HepG2 (cell line): ENCODE results near the gene SMIM8. TPM values are rescaled to one million over a fixed set of nuclear protein-coding genes. Genes with fewer than 3 reads are reported as not detected.

Experiments used
- CCDC6 ChIP-seq: sonication (generic); formaldehyde crosslinking; IDR thresholded peaks from 2 replicates; pipeline ENCODE4 v1.8.1; 2022; ENCODE audit warnings: mild to moderate bottlenecking, missing genetic modification reagents, moderate library complexity
- HOXA7 ChIP-seq: sonication (generic); formaldehyde crosslinking; IDR thresholded peaks from 2 replicates; pipeline ENCODE4 v1.8.1; 2022; ENCODE audit warnings: mild to moderate bottlenecking, missing genetic modification reagents, moderate library complexity
- ISL2 ChIP-seq: sonication (generic); formaldehyde crosslinking; IDR thresholded peaks from 2 replicates; pipeline ENCODE4 v1.5.0; 2020; ENCODE audit warnings: missing genetic modification reagents
- JUNB ChIP-seq: sonication (generic); formaldehyde crosslinking; IDR thresholded peaks from 2 replicates; pipeline ENCODE4 v1.8.0; 2022; ENCODE audit warnings: missing genetic modification reagents, mild to moderate bottlenecking, borderline replicate concordance
- KLF9 ChIP-seq: IDR thresholded peaks from 2 replicates; pipeline ENCODE4 v1.6.1; 2016; ENCODE audit warnings: low read depth
- MAZ ChIP-seq, 2 experiments: sonication (generic) in 1 of 2; formaldehyde crosslinking in 1 of 2; IDR thresholded peaks; 2 replicates each; pipeline versions ENCODE4 v1.5.0 to v1.6.1; 2012 to 2020; ENCODE audit warnings: low read depth in 2 of 2, mild to moderate bottlenecking in 2 of 2, borderline replicate concordance in 1 of 2, improper control_type of control experiment in 1 of 2, low read length in 1 of 2, missing genetic modification reagents in 1 of 2, moderate library complexity in 1 of 2
- NR2C2 ChIP-seq: sonication (generic); formaldehyde crosslinking; IDR thresholded peaks from 2 replicates; pipeline ENCODE4 v1.4.0; 2020; ENCODE audit warnings: missing genetic modification reagents, mild to moderate bottlenecking, moderate library complexity, borderline replicate concordance
- RAD21 ChIP-seq: fragments of 450-650 bp; formaldehyde crosslinking; IDR thresholded peaks from 2 replicates; pipeline ENCODE4 v1.5.0; 2020; ENCODE audit warnings: mild to moderate bottlenecking
- RBAK ChIP-seq: sonication (generic); formaldehyde crosslinking; IDR thresholded peaks from 2 replicates; pipeline ENCODE4 v1.5.1; 2020; ENCODE audit warnings: mild to moderate bottlenecking, missing genetic modification reagents
- STAG1 ChIP-seq: sonication (generic); formaldehyde crosslinking; IDR thresholded peaks from 2 replicates; pipeline ENCODE4 v1.4.0; 2020; ENCODE audit warnings: missing genetic modification reagents
- TCF12 ChIP-seq, 2 experiments: fragments of 450-650 bp in 1 of 2; sonication (generic) in 1 of 2; formaldehyde crosslinking in 1 of 2; IDR thresholded peaks; 2 replicates each; pipeline versions ENCODE4 v1.6.1 to v1.8.0; 2017 to 2022; ENCODE audit warnings: antibody characterized with exemption in 1 of 2, mild to moderate bottlenecking in 1 of 2, missing genetic modification reagents in 1 of 2, moderate library complexity in 1 of 2
- ZNF121 ChIP-seq: sonication (generic); formaldehyde crosslinking; IDR thresholded peaks from 2 replicates; pipeline ENCODE4 v1.5.0; 2020; ENCODE audit warnings: mild to moderate bottlenecking, missing genetic modification reagents
- ZNF224 ChIP-seq: sonication (generic); formaldehyde crosslinking; IDR thresholded peaks from 2 replicates; pipeline ENCODE4 v1.5.0; 2020; ENCODE audit warnings: mild to moderate bottlenecking, missing genetic modification reagents
- ZNF232 ChIP-seq: sonication (generic); formaldehyde crosslinking; IDR thresholded peaks from 2 replicates; pipeline ENCODE4 v1.4.0; 2020; ENCODE audit warnings: missing genetic modification reagents, borderline replicate concordance
- ZNF264 ChIP-seq: sonication (generic); formaldehyde crosslinking; IDR thresholded peaks from 2 replicates; pipeline ENCODE4 v1.4.0; 2020; ENCODE audit warnings: missing genetic modification reagents
- ZNF383 ChIP-seq: sonication (generic); formaldehyde crosslinking; IDR thresholded peaks from 2 replicates; pipeline ENCODE4 v1.4.0; 2020; ENCODE audit warnings: missing genetic modification reagents, mild to moderate bottlenecking, borderline replicate concordance
- ZNF569 ChIP-seq: sonication (generic); formaldehyde crosslinking; IDR thresholded peaks from 2 replicates; pipeline ENCODE4 v1.5.0; 2020; ENCODE audit warnings: mild to moderate bottlenecking, missing genetic modification reagents, moderate library complexity, borderline replicate concordance
- ZNF670 ChIP-seq: sonication (generic); formaldehyde crosslinking; IDR thresholded peaks from 2 replicates; pipeline ENCODE4 v1.8.0; 2022; ENCODE audit warnings: mild to moderate bottlenecking, missing genetic modification reagents, borderline replicate concordance
- ZNF674 ChIP-seq: sonication (generic); formaldehyde crosslinking; IDR thresholded peaks from 2 replicates; pipeline ENCODE4 v1.5.0; 2020; ENCODE audit warnings: low read depth, mild to moderate bottlenecking, missing genetic modification reagents
- ZNF883 ChIP-seq: sonication (generic); formaldehyde crosslinking; IDR thresholded peaks from 2 replicates; pipeline ENCODE4 v1.5.1; 2020; ENCODE audit warnings: mild to moderate bottlenecking, missing genetic modification reagents; ENCODE audit errors: not compliant biosample characterization
- ZSCAN9 ChIP-seq: IDR thresholded peaks from 2 replicates; pipeline ENCODE4 v1.6.1; 2016; ENCODE audit warnings: borderline replicate concordance
- polyA plus RNA-seq, 8 experiments: library from polyadenylated mRNA; depleted of rRNA in 3 of 8; stranded (reverse) in 7 of 8; unstranded in 1 of 8; fragments of >200 nt; fragmentation: Illumina TruSeq in 4 of 8; extraction: Trizol in 4 of 8; gene quantifications; 2 replicates each; pipeline versions ENCODE4 v1.2.1 to v1.2.3, GENCODE V29; 2011 to 2016; ENCODE audit warnings: low read depth in 4 of 8, missing spikeins in 1 of 8, mixed read lengths in 1 of 8; ENCODE audit not compliant: insufficient read depth in 1 of 8
- total RNA-seq, 5 experiments: library from RNA; depleted of rRNA; stranded (reverse); fragments of >200 nt; fragmentation: Illumina TruSeq; extraction: Trizol; gene quantifications; 2 replicates each; pipeline ENCODE4 v1.2.3, GENCODE V29; 2016; ENCODE audit warnings: low read depth in 1 of 5
- TF ChIP-seq, protein P1 (sequence below): sonication (generic); formaldehyde crosslinking; IDR thresholded peaks from 2 replicates; pipeline ENCODE4 v1.5.0; 2020; ENCODE audit warnings: mild to moderate bottlenecking, missing genetic modification reagents, moderate library complexity
- TF ChIP-seq, protein P2 (sequence below): sonication (generic); formaldehyde crosslinking; IDR thresholded peaks from 2 replicates; pipeline ENCODE4 v1.5.0; 2020; ENCODE audit warnings: missing genetic modification reagents
- TF ChIP-seq, protein P3 (sequence below): sonication (generic); formaldehyde crosslinking; IDR thresholded peaks from 2 replicates; pipeline ENCODE4 v1.4.0; 2020; ENCODE audit warnings: mild to moderate bottlenecking, missing genetic modification reagents
- TF ChIP-seq, protein P4 (sequence below): sonication (generic); formaldehyde crosslinking; IDR thresholded peaks from 2 replicates; pipeline ENCODE4 v1.8.0; 2022; ENCODE audit warnings: mild to moderate bottlenecking, missing genetic modification reagents, moderate library complexity

SMIM8 gene
- total and polyA plus RNA-seq, 2 of the 13 experiments (the other 11 are each of a cell fraction or from before 2014, with no cell fraction given): 4.8 to 10.0 TPM

DNA sequence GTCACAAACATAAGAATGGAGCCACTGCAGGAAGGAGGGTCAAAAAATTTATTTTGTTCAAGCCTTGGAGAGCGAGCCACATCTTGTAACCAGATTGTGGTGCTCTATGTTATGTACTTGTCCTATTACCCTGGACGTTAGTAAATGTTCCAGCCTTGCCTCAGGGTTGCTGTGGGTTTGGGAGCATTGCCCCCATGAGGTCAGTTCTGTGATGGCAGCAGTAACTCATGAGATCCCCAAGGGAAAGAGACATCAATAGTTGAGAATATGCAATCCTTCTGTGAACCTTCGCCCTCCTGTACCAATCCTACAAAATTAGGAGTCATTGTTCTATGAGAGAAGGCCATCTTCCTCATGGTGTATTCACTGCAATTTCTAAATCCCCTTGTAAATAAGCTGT lies 68.9 kb downstream of the SMIM8 start (continued):
- TF ChIP-seq, protein P1, sequence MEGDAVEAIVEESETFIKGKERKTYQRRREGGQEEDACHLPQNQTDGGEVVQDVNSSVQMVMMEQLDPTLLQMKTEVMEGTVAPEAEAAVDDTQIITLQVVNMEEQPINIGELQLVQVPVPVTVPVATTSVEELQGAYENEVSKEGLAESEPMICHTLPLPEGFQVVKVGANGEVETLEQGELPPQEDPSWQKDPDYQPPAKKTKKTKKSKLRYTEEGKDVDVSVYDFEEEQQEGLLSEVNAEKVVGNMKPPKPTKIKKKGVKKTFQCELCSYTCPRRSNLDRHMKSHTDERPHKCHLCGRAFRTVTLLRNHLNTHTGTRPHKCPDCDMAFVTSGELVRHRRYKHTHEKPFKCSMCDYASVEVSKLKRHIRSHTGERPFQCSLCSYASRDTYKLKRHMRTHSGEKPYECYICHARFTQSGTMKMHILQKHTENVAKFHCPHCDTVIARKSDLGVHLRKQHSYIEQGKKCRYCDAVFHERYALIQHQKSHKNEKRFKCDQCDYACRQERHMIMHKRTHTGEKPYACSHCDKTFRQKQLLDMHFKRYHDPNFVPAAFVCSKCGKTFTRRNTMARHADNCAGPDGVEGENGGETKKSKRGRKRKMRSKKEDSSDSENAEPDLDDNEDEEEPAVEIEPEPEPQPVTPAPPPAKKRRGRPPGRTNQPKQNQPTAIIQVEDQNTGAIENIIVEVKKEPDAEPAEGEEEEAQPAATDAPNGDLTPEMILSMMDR: peak; percentile 86
- TF ChIP-seq JUNB (no peak), MAZ (IDR thresholded peaks at IDR 0.05; ENCODE audit: borderline replicate concordance, low read depth, low read length) (no peak), MAZ (CRISPR knock-in tag; IDR thresholded peaks at IDR 0.05; ENCODE audit: low read depth) (no peak), ZNF883 (CRISPR knock-in tag) (no peak), STAG1 (CRISPR knock-in tag) (peak; percentile 87), ZNF264 (CRISPR knock-in tag) (no peak), CCDC6 (0 out of 2 replicates have a peak, but pooled peaks have one; percentile 41), ZNF383 (CRISPR knock-in tag) (no peak), KLF9 (CRISPR knock-in tag) (no peak), ZNF224 (CRISPR knock-in tag) (no peak), ZSCAN9 (no peak), ZNF232 (no peak), ZNF674 (CRISPR knock-in tag) (no peak), ISL2 (CRISPR knock-in tag) (no peak), ZNF569 (CRISPR knock-in tag) (no peak), ZNF121 (no peak), TCF12 (IDR thresholded peaks at IDR 0.05) (no peak), TCF12 (CRISPR knock-in tag; IDR thresholded peaks at IDR 0.05) (no peak), RBAK (CRISPR knock-in tag) (no peak), ZNF670 (no peak), RAD21 (CRISPR knock-in tag) (peak; percentile 58), NR2C2 (CRISPR knock-in tag) (no peak), HOXA7 (CRISPR knock-in tag) (no peak)
- TF ChIP-seq, protein P2, sequence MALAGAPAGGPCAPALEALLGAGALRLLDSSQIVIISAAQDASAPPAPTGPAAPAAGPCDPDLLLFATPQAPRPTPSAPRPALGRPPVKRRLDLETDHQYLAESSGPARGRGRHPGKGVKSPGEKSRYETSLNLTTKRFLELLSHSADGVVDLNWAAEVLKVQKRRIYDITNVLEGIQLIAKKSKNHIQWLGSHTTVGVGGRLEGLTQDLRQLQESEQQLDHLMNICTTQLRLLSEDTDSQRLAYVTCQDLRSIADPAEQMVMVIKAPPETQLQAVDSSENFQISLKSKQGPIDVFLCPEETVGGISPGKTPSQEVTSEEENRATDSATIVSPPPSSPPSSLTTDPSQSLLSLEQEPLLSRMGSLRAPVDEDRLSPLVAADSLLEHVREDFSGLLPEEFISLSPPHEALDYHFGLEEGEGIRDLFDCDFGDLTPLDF: no peak
- TF ChIP-seq, protein P3, sequence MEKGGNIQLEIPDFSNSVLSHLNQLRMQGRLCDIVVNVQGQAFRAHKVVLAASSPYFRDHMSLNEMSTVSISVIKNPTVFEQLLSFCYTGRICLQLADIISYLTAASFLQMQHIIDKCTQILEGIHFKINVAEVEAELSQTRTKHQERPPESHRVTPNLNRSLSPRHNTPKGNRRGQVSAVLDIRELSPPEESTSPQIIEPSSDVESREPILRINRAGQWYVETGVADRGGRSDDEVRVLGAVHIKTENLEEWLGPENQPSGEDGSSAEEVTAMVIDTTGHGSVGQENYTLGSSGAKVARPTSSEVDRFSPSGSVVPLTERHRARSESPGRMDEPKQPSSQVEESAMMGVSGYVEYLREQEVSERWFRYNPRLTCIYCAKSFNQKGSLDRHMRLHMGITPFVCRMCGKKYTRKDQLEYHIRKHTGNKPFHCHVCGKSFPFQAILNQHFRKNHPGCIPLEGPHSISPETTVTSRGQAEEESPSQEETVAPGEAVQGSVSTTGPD: no peak
- TF ChIP-seq, protein P4, sequence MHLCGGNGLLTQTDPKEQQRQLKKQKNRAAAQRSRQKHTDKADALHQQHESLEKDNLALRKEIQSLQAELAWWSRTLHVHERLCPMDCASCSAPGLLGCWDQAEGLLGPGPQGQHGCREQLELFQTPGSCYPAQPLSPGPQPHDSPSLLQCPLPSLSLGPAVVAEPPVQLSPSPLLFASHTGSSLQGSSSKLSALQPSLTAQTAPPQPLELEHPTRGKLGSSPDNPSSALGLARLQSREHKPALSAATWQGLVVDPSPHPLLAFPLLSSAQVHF (CRISPR knock-in tag): no peak
